HS-5 (cell line): ENCODE data around the gene NAV3.

Experiments
- DNase-seq: peaks from one replicate; pipeline ENCODE4 v3.0.0-alpha.2; 2012; ENCODE audit warnings: low read depth

Gene NAV3

DNA sequence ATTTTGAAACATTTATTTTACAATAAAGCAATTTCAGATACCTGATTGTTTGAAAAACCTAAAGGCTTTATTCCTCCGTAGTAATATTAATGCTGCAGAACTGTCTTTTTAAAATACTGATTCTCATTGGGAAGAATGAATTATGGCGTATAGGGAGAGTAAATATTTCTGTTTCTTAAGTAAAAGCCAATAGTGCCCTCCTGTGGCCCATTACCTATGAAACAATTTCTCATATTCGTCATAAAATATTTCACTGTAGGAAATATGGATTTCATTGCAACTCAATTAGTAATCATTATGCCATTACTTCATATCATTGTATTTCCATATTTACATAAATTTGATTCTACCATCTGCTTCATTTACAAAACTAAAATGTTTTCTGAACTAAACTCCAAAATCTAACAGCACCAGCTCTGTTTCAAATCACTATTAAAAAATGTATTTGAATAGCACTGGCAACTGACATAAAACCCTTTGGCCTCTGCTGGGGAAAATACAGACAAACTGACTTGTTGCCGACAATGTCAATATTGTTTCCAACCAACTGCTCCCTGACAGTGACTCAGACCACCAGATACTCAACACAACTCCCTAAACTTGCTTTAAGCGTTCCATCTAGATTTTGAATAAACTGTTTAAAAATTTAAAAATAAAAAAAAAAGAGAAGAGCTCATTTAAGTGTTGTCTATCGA is 290.3 kb downstream of the NAV3 start:
- DNase-seq, result peak; percentile 20

DNA sequence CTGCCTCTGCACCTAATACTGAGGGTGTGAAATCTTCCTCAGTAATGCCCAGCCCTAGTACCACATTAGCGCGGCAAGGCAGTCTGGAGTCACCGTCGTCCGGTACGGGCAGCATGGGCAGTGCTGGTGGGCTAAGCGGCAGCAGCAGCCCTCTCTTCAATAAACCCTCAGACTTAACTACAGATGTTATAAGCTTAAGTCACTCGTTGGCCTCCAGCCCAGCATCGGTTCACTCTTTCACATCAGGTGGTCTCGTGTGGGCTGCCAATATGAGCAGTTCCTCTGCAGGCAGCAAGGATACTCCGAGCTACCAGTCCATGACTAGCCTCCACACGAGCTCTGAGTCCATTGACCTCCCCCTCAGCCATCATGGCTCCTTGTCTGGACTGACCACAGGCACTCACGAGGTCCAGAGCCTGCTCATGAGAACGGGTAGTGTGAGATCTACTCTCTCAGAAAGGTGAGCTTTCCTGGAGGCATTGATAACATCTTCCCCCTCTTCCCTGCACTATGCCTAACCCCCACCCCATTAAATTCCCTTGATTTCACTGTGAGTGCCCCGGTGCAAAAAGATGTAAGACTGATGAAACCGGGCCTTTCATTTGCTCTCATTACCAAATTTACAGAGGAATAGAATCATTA is 291.4 kb downstream of the NAV3 start:
- no peak for DNase-seq

DNA sequence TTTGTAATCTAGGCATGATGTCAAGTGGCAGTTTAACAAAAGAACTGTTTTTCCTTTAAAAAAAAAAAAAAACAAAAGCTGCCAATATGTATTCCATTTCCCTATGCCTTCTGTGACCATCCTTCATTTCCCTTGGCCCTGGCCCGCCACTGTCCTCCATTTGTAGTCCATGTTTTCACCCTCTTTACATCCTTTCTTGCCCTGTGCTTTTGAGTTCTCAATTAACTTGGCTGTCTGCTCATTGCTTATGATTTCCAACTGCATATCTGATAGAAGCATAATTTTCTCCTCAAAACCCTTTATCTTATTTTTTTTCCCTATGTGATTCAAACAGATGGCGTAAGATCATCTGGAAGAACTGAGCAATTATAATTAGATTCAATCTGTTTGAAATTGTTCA is 297.5 kb downstream of the NAV3 start:
- DNase-seq, result no peak

DNA sequence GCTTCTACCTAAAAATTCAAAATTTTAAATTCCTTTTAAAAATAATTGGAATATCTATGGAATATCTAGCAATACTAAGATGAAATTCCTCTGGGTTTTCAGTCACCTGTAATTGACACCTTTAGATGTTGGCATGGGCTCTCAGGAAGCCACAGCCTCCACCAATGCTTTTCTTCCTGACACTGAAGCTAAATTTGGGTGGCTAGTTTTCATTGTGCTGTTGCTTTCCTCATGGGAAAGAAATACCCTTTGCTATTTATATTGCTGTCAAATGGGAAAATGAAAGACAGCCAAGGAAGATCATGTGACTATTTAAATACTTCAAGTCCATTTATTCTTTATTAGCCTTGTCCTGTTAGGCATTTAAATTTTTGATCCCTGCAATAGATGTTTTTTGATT is 313.0 kb downstream of the NAV3 start:
- no peak for DNase-seq

DNA sequence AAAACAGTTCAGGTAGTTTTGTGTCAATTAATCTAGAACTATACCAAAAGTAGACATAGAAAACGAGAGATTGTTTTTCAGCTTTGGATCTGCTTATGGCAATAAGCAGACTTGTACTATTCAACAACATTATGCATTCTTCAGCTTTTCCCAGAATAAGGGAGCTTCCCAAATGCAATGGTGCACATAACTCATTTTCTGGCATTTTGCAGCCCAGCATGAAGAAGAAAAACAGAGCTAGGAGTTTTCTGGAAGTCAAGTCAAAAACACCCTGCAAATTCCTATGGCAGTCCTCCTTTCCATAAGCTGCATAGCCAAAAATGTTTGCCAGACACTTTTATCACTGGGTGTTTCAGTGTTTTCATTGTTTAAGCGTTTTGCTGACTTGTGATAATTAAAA is 314.7 kb downstream of the NAV3 start:
- no peak for DNase-seq

DNA sequence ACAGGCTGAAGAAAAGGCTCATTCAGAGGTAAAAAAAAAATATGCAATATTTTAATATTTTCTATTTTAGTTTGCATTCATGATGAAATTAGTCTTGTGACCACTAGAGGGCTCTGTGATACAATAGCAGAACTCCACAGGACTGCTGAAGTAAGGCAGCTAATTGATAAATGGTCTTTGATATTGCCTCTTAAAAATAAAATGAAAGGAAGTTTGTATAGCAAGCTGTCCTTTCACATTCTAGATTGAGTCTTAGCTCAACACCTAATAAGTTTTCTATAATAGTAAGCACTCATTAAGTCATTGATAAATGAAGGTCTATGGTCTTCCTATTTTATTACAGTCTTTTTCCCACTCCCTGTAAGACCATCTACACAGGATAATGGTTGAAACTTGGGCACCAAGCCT is 315.7 kb downstream of the NAV3 start:
- DNase-seq, result peak; percentile 6

DNA sequence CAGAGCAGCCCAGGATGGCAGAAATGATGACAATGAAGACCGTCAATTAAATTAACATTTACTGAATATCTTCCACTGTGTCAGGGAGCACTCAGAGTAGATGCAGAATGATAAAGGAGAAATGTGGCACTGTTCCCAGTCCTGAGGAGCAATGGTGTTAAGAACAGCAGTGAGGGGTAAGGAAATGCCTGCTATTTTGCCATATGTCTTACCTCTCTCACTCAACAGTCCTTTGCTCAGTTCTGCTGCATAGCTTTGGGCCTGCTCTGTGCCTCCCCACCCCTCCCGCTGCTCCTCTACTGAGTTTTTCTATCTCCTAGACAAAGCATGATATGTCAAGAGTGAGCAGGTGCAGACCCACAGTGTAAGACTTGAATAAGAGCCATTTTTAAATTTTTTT is 318.8 kb downstream of the NAV3 start:
- DNase-seq, result no peak

DNA sequence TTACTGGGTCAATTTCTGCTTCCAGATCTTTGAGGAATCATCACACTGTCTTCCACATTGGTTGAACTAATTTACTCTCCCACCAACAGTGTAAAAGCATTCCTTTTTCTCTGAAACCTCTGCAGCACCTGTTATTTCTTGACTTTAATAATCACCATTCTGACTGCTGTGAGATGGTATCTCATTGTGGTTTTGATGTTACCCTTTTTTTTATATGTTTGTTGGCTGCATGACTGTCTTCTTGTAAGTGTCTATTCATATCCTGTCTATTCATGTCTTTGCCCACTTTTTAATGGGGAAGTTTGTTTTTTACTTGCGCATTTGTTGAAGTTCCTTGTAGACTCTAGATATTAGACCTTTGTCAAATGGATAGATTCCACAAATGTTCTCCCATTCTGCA is 324.9 kb downstream of the NAV3 start:
- no peak for DNase-seq

DNA sequence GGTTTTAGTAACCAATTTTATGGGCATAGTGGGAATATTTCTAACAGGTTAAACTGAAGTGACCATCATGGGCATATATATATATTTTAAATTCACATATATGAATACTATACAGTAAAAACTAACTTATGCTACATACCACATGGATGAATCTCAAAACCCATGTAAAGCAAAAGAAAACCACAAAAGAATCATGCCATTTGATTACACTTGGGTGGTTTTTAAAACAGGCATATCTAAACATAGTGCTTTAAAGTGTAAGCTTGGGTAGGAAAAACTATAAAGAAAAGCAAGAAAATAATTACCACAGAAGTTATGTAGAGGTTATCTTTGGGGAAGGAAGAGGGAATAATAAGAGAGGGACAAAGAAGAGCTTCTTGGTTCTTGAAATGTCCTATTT is 326.1 kb downstream of the NAV3 start:
- no peak for DNase-seq

DNA sequence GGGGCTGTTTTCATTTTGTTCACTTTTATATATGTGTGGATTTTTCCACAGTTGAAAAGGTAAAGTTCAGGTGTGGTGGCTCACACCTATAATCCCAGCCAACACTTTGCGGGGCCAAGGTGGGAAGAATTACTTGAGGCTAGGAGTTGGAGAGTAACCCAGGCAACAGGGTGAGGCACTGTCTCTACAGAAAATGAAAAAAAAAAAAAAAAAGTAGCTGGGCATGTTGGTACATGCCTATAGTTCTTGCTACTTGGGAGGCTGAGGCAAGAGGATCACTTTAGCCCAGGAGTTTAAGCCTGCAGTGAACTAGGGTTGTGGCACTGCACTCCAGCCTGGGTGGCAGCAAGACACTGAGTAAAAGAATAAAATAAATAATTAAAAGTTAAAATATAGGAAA is 326.5 kb downstream of the NAV3 start:
- no peak for DNase-seq

DNA sequence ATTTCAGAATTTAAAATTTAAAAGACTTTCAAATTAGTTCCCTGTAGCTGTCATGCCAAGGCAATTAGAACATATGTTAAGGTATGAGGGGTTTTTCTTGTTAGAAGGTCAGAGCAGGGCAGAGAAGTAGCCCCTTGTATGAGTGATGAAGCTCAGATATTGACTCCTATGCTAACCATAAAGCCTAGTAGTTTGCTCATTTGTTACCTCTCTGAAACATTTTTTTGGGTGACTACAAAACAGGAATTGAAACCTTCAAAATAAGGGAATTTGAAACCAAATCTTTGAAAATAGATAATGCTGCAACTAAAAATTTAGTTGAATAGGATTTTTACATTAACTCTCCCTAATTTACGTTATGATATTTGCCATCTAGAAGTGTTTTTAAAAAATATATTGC is 333.5 kb downstream of the NAV3 start:
- DNase-seq, result no peak

DNA sequence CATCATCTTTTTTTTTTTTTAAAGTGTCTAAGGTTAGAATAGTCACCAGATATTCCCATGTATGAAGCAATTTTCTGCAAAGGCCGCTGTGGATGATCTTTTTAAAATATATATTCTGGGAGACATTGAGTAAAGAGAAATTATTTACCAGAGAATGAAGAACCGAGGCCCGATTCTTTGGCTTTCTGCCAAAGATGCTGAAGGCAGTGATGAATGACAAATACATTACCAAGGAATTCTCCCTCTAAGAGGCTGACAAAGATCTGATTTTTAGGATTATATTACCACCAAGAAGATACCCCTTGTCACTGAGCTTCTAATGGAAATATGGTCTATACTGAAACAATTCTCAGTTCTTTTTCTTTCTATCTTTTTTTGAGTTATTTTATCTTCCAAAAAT is 336.8 kb downstream of the NAV3 start:
- no peak for DNase-seq

DNA sequence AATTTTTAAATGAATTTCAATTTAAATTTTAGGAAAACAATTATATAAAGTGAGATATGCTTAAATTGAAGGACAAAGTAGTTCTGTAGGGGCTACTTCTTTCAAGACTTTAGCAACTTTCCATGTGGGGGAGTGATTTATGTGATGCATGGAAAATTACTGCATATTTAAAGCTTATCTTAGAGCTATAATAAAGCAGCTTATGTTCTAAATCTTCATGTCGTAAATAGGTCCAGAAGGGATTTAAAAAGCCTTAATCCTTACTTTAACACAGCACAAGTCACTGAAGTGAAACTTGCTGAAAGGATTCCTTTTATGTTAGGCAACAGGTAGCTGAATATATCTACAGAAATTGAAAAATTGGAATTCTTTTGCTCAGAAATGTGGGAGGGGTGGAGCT is 340.4 kb downstream of the NAV3 start:
- DNase-seq, result no peak

DNA sequence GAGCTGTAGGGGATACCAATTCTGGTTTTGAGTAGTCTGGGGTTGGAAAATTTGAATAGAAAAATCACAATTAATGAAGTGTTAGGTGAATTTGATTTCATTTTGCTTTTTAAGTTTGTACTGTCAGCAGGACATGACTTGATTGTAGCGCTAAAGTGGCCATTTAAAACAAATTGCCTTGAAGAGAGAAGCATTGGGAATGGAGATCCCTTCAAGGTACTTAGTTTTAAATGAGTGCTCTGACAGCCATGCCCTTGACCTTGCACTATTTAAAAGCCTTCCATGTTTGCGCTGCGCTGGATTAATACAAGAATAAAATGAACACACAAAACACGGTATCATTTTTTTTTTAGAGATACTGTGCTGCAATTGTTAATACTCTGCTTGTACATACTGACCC is 345.9 kb downstream of the NAV3 start:
- no peak for DNase-seq

DNA sequence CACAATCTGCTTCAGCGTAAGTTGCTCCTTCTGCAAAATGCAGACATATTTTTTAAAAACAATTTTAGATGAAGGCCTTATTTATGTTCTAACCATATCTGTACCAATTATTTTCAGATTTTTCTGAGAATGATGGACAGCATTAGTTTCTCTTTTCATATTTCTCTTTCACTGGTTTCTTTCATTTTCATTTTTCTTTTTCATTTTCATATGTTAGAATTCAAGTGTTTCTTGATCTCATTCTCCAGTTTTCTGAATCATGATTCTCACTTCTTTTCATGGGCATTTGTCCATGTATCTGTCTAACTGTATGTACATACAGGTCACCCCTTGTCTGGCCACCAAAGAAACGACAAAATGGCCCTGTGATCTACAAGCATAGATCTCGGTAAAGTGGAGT is 346.6 kb downstream of the NAV3 start:
- no peak for DNase-seq

DNA sequence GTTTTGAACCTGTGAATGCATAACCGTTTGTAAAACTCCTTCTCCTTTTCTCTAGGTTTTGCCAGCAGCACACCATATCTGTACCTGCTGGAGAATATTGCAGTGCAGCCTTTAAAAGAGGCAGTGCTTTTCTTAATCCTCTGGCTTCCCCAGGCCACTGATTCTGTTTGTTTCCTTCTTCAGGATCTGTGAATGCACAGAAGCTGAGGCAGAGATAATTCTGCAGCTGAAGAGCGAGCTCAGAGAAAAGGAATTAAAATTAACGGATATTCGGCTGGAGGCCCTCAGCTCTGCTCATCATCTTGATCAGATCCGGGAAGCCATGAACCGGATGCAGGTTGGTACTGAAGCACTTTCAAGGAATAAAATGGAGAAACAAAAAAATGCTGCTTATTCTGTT is 348.7 kb downstream of the NAV3 start:
- DNase-seq, result no peak

DNA sequence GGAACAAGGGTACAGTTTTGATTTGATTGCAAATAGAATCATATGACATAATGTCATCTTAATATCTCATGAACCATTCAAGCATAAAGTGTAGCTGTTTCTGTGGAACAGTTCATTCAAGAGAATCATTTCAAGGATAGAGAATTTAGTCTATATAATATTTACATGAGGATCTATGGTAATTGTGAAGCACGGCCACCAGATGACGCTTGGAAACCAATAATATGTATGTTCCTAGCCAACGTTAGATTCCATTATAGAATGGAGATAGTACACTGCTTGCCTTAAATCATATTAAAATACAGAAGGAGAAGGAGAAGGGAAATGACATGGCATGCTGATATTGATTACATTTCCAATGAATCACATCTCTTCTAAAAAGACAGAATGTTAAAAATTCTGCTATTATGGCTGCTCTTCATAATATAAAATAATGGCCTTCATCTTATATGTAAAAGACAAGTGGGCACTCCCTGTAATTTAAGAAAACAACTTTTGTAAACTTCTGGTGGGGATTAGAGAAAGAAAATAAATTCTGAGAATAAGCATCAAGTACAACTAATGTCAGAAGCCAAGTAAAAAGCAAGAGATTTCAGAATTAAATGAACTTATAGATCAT is 351.0 kb downstream of the NAV3 start:
- DNase-seq, result no peak

DNA sequence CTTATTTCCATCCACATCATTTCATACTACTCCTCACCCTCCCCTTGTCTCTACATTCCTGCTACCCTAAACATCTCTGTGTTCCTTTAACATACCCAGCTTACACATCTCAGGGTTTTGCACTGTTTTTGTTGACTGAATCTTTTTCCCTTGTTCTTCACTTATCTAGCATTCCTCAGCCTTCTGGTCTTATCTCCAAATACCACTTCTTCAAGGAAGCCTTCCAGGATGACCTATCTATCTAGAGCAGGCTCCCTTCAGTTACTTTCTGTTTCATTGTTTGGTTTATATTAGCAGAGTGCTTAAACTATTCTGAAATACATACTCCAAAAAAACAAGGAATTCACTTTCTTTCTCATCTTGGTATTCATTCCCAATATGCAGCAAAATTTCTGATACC is 353.1 kb downstream of the NAV3 start:
- no peak for DNase-seq

DNA sequence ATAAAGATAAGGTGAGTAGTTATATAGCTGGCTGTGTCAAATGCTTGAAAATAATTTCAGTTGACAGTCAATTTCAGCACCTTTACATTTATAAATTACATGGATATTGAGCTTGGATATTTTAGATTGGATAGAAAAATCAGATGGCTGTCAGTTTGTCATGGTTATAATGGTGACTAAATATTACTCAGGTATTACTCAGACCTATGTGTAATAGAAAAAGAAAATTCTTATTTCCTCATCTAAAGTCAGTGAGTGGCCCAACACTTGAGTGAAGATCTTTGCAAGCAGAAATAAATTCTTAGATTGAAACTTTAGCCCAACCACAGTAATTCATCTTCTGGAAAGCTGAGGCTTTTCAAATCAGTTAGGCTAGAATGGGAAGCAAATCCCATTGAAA is 354.4 kb downstream of the NAV3 start:
- peak; percentile 67 for DNase-seq

DNA sequence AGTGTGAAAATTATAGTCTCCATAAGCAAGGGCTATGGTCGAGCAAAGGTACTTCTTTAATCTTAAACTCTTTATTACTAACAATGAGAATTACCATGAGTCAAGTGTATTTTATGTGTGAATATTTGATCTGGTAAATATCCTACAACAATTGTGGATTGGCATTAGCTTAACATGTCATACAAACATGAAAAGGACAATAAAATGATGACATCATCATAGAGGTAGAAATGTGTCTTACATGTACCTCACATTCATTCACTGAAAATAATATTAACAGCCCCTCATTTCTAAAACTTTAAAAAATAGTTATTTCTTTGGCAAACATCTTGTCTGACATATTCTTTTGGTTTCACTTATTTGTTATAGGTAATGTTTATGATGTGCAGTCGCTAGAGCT is 355.0 kb downstream of the NAV3 start:
- DNase-seq, result no peak

DNA sequence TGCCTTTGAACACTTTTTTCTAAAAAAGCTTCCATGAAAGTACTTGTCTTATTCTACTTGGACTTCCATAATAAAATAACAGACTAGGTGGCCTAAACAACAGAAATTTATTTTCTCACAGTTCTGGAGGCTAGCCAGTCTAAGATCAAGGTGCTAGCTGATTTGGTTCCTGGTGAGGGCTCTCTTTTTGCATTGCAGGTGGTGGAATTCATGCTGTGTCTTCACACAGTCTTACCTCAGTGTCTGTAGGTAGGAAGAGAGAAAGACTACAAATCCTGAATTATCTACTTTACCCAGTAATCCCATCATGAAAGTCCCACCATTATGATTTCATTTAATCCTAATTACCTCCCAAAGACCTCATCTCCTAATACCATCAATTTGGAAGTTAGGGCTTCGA is 356.0 kb downstream of the NAV3 start:
- no peak for DNase-seq

DNA sequence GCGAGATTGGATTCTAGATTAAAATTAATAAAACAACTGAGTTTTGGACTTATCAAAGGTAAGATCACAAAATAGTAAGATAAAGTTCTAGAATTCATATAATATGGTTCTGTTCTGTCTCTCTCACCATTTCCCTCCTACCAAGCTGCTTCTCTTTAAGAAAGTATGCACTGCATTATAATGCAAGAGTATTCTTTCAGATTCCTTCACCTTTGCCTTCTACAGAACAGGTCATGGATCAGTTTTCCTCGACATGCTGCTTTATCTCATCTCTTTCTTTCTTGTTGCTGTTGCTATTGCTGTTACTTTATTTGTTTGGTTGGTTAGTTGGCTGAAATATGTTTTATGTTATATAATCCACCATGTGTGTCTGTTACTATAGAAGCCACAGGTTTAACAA is 357.0 kb downstream of the NAV3 start:
- DNase-seq, result no peak

DNA sequence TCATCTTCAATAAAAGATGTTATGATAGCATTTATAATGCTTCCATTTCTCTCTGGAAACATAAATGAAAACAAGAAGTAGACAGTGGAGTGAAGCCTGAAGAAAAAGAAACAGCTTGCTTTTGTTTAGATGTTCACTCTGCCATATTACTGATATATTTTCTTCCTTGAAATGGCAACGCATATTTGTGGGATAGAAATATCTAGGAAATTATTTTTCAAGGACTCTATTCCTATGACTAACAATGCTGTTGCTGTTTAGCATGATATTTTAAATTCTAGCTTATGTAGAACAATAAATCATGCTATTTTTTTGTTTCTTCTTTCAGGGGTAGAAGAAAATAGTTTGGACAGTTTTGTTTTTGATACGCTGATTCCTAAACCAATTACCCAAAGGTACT is 359.0 kb downstream of the NAV3 start:
- no peak for DNase-seq

DNA sequence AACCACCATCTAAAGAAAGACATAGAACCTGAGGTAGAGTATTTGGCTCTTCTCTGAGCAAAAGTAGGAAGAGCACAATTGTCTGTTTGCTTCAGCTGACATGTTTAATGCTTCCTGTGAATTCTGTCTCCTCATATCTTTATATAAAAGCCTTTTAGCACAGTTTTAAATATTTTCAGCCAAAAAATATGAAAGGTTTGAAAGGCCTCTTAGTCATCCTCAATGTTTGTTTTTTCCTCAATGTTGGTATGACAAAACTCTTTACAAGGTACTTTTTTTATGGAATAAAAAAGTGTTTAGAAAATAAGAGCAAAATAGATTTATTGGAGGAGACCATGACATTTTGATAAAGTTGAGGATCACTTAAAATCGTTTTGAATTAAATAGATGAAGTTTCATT is 360.9 kb downstream of the NAV3 start:
- no peak for DNase-seq
